Measurements from ENCODE around the gene ACSM5.

The ACSM5 gene

DNA sequence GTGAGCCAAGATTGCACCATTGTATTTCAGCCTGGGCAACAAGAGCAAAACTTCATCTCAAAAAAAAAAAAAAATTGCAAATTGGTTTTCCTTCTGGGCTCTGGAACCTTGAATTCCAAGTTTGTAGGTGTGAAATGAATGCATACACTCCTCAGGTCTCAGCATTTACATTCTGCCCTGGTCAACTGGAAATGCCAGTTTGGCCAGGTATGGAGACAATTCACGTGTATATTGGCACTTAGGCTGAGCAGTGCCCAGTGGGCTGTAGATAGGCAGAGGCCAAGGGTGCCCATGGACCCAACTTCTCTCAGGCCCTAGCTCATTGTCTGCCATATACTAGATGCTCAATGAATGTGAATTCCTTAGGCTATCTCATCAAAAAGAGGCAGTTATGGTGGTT lies 20.5 kb upstream of the ACSM5 start:
- DNase-seq (ENCODE audit: extremely low read depth, low read depth): no peak
- TF ChIP-seq, protein P1, sequence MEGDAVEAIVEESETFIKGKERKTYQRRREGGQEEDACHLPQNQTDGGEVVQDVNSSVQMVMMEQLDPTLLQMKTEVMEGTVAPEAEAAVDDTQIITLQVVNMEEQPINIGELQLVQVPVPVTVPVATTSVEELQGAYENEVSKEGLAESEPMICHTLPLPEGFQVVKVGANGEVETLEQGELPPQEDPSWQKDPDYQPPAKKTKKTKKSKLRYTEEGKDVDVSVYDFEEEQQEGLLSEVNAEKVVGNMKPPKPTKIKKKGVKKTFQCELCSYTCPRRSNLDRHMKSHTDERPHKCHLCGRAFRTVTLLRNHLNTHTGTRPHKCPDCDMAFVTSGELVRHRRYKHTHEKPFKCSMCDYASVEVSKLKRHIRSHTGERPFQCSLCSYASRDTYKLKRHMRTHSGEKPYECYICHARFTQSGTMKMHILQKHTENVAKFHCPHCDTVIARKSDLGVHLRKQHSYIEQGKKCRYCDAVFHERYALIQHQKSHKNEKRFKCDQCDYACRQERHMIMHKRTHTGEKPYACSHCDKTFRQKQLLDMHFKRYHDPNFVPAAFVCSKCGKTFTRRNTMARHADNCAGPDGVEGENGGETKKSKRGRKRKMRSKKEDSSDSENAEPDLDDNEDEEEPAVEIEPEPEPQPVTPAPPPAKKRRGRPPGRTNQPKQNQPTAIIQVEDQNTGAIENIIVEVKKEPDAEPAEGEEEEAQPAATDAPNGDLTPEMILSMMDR (IDR thresholded peaks at IDR 0.05; ENCODE audit: low read depth, low read length, missing control alignments): no peak
- no peak overlapping the region for H3K4me3 ChIP-seq (replicated peaks; ENCODE audit: low read depth, low read length)

DNA sequence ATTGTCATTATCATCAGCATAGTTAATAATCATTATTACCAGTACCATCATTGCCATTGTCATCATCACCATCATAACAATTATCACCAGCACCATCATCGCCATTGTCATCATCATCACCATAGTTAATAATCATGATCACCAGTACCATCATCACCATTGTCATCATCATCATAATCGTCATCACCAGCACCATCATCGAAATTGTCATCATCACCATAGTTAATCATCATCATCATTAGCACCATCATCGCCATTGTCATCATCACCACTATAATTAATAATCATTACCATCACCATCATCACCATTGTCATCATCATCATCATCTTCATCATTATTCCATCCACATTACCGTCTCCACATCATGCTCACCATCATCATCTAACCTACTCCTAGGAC lies 18.3 kb upstream of the ACSM5 start:
- no peak overlapping the region for H3K4me3 ChIP-seq (replicated peaks; ENCODE audit: low read depth, low read length)
- no peak for DNase-seq (ENCODE audit: extremely low read depth, low read depth)
- TF ChIP-seq, protein P1 (IDR thresholded peaks at IDR 0.05; ENCODE audit: low read depth, low read length, missing control alignments): no peak

DNA sequence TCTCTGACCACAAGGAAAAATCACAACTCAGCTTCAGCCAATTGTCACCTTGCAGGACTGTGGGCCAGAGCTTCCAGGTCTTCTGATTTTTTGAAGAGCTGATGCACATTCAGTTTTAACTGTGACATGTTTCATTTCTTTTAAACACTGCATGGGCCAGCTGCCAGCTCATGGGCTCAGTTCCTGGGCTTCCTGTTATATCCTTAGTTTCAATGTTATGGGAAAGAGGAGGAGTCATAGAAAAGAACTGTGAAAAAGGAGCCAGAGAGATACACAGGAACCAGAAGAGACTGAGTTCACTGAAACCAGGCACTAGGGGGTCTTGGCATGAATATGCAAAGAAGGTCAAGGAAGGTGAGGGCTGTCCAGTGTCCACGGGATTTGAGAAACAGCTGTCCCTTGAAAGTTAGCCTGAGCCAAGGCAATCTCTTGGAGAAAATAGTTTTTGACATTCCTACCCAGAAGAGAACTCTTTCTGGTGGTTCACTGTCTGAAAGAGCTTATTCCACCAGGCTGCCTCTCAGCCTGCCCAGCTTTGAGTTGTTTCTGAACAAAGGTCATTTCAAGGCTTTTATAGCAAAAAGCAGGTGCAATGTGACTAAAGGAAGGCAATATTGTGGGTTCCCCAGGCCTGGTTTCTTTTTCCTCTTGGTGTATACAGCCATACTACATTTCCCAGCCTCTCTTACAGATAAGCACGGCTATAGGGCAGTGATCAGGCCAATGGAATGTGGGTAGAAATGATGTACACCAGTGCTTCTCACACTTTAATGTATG lies 15.3 kb upstream of the ACSM5 start:
- TF ChIP-seq, protein P1 (IDR thresholded peaks at IDR 0.05; ENCODE audit: low read depth, low read length, missing control alignments): no peak
- no peak for DNase-seq (ENCODE audit: extremely low read depth, low read depth)
- H3K4me3 ChIP-seq (replicated peaks; ENCODE audit: low read depth, low read length): no peak overlapping the region

DNA sequence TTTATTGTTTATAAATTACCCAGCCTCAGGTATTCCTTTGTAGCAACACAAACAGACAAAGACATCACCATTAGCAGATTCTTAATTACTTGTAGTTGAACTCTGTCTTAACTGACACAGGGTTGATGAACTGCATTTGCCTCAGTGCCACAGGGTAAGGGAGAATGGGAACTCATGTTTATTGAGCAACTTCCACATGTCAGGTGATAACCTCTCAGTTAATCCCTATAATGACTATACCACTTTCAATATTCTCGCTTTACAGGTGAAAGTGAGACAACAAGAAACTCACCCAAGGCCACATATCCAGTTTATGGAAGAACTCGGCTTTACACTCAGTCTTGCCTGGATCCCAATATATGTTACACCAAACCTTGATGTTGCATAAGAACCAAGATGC lies 13.4 kb upstream of the ACSM5 start:
- no peak overlapping the region for H3K4me3 ChIP-seq (replicated peaks; ENCODE audit: low read depth, low read length)
- TF ChIP-seq, protein P1 (IDR thresholded peaks at IDR 0.05; ENCODE audit: low read depth, low read length, missing control alignments): no peak
- DNase-seq (ENCODE audit: extremely low read depth, low read depth): no peak

DNA sequence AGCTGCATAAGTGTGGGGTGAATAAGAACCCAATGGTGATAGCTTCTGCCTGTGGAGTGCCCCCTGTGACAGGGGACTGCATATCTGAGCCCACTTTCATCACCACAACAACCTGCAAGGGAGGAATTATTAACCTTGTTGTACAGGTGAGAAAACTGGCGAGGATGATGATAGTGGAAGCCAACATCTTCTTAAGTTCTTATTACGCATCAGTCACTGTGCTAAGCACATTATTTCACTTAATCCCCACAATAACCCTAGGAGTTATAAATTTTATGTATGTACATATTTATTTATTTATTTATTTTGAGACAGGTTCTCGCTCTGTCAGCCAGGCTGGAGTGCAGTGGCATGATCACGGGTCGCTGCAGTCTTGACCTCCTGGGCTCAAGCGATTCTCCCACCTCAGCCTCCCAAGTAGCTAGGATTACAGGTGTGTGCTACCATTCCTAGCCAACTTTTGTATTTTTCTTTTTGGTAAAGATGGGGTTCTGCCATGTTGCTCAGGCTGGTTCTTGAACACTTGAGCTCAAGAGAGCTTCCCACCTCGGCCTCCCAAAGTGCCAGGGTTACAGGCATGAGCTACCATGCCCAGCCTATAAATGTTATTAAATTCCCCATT lies 12.4 kb upstream of the ACSM5 start:
- TF ChIP-seq, protein P1 (IDR thresholded peaks at IDR 0.05; ENCODE audit: low read depth, low read length, missing control alignments): no peak
- DNase-seq (ENCODE audit: extremely low read depth, low read depth): no peak
- no peak overlapping the region for H3K4me3 ChIP-seq (replicated peaks; ENCODE audit: low read depth, low read length)

DNA sequence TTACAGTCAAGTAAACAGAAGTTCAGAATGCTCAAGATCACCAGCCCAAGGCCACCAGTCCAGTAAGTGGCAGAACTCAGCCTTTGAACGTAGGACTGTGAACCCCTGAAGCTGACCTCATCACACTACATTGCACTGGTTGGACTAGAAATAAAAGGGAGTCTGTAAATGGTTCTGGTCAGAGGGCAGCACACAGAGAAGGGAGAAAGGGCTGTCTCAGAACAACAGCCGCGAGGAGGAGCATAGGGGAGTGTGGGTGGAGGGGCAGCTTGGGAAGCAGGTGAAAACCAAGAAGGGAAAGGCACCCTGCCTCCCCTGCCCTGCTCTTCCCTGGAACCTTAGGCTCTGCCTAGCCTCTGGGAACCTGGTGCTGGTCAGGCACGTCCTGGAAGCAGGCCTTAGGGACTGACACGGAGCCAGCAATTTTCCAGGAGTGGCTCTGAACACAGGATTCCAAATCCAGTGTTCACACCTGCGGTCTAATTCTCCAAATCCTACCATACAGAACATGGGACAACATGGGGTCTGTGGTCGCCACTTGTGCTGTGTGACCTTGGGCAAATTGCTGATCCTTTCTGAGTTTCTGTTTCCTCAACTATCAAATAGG lies 11.8 kb upstream of the ACSM5 start:
- DNase-seq (ENCODE audit: extremely low read depth, low read depth): no peak
- TF ChIP-seq, protein P1 (IDR thresholded peaks at IDR 0.05; ENCODE audit: low read depth, low read length, missing control alignments): no peak
- H3K4me3 ChIP-seq (replicated peaks; ENCODE audit: low read depth, low read length): no peak overlapping the region

All from HFF-Myc (cell line).